GM12801 (cell line): Measurements from ENCODE around the gene FAM222B.

Experiments used
- CTCF ChIP-seq: IDR thresholded peaks from one replicate; pipeline ENCODE4 v1.5.1; 2011; ENCODE audit warnings: control low read depth; ENCODE audit not compliant: insufficient read length; ENCODE audit errors: extremely low read depth

FAM222B gene

GRCh38 chr17:28741358-28742349 lies 100.9 kb downstream of the FAM222B start:
- no peak for TF ChIP-seq CTCF

DNA sequence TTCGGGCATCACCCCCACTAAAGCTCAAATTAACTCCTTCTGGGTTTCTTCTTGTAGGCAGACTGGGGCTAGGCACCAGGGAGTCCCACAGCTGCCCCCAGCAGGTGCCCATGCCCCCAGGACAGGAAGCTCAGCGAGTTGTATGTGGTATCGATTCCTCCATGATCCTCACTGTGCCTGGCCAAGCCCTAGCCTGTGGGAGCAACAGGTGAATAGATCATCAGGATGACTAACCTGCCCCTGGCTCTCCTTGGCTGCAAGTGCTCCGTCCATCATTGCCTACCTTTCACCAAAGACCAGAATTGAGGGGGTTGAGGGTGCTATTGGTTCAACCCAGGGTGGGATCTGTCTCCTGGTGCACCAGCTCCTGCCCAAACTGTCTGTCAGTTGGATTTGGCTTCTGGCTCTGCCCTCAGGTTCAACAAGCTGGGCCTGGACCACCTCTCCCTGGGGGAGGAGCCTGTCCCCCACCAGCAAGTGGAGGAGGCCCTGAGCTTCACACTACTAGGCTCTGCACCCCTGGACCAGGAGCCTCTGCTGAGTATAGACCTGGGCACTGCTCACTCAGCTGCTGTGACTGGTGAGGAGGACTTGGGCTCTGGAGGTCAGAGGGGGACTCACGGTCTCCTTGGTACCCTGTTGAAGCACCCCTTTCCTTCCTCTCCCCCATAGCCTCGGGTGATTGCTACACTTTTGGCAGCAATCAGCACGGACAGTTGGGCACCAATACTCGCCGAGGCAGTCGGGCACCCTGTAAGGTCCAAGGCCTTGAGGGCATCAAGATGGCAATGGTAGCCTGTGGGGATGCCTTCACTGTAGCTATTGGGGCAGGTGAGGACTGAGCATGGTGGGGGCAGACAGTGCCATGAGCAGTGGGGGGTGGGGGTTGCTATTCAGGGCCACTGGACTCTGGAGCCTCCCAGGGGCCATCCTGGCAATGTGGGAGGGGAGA lies 101.9 kb downstream of the FAM222B start:
- TF ChIP-seq CTCF = no peak

- no peak for TF ChIP-seq CTCF
These were observed 103.8 kb downstream of the FAM222B start for GRCh38 chr17:28738680-28739384.

DNA sequence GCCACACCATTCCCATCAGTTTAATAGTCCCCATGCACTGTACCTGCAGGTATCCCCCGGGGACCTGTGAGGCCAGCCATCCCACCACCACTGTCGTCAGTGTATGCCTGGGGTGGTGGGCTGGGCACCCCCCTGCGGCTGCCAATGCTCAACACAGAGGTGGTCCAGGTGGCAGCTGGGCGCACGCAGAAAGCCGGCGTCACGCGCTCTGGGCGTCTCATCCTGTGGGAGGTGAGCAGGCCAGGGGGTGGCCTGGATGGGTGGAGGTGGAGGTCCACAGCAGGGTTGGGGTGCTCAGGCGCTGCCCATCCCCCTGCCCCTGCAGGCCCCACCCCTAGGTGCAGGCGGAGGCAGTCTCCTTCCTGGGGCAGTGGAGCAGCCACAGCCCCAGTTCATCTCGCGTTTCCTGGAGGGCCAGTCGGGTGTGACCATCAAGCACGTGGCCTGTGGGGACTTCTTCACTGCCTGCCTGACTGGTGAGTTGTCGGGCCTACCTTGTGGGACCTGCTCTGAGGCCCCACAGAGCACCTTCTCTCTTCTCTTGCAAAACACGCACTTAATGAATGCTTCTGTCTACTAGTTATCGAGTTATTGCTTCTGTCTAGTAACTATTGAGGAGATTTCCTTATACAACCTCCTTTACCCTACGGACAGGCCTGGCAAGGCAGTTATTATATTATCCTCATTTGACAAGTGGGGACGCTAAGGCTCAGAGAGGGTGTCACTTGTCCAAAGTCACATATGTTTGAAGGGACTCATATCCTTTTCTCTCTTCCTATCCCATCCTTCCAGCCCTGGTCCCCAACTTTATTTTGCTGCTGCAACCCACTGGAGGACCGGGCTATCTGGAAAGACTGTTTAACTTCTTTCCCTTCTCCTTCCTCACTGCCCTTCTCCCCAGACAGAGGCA lies 104.6 kb downstream of the FAM222B start:
- TF ChIP-seq CTCF = no peak

- no peak for TF ChIP-seq CTCF
These were observed 105.3 kb downstream of the FAM222B start for GRCh38 chr17:28737316-28737715.

- TF ChIP-seq CTCF = no peak
These were observed 107.3 kb downstream of the FAM222B start for GRCh38 chr17:28735242-28735722.
